Measurements from ENCODE around the gene NAT9. TPM values are rescaled to one million over a fixed set of nuclear protein-coding genes. Genes with fewer than 3 reads are reported as not detected.

NAT9 gene
- total and polyA plus RNA-seq, 2 experiments from 2014 or later, result 29.2 to 34.8 TPM

DNA sequence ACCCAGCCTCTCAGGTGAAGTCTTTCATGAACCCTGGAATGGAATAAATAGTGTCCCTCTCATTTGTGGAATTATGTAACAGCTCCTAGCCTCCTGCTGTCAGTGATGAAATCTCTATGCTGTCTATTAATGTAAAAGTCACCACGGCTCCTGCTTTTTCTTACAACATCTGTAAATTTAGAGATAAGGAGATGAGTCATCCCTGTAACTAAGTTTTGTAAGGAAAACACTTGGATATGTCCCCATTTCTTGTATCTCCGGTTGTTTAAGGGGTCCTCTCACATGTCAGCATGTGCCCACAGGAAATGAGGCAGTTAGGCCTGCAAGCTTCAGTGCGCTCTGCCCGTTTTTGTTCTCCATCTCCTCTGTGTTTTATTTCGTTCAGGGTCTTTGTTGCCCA, 2.8 kb upstream of the NAT9 start:
- no peaks in the 10 kb centered on the region for H3K36me3 ChIP-seq (replicated peaks; ENCODE audit: insufficient read depth, low read depth)
- whole genome bisulfite sequencing (ENCODE audit: low lambda C conversion rate, missing lambda C conversion rate), result 65% methylated on average over 5 of the region's 5 CpGs
- H3K4me1 ChIP-seq (ENCODE audit: insufficient read depth), result peaks cover 10% of the 10 kb centered on the region
- peaks cover 38% of the 10 kb centered on the region for H3K79me2 ChIP-seq
- H4K20me1 ChIP-seq (ENCODE audit: insufficient read depth, poor library complexity, severe bottlenecking), result no peaks in the 10 kb centered on the region
- no peak overlapping the region for H3K27ac ChIP-seq
- no peaks in the 10 kb centered on the region for H3K27me3 ChIP-seq
- no peaks in the 10 kb centered on the region for H3K9me3 ChIP-seq (ENCODE audit: low read depth)
- H3K4me2 ChIP-seq, result no peak overlapping the region
- no peaks in the 10 kb centered on the region for H3K9me2 ChIP-seq (replicated peaks; ENCODE audit: insufficient read depth)
- no peak for DNase-seq (ENCODE audit: low spot score)
- H3K4me3 ChIP-seq, result no peak overlapping the region
- no peak overlapping the region for H2AFZ ChIP-seq
- no peak for TF ChIP-seq EZH2 (IDR thresholded peaks at IDR 0.05; ENCODE audit: borderline replicate concordance)
- TF ChIP-seq, protein P1, sequence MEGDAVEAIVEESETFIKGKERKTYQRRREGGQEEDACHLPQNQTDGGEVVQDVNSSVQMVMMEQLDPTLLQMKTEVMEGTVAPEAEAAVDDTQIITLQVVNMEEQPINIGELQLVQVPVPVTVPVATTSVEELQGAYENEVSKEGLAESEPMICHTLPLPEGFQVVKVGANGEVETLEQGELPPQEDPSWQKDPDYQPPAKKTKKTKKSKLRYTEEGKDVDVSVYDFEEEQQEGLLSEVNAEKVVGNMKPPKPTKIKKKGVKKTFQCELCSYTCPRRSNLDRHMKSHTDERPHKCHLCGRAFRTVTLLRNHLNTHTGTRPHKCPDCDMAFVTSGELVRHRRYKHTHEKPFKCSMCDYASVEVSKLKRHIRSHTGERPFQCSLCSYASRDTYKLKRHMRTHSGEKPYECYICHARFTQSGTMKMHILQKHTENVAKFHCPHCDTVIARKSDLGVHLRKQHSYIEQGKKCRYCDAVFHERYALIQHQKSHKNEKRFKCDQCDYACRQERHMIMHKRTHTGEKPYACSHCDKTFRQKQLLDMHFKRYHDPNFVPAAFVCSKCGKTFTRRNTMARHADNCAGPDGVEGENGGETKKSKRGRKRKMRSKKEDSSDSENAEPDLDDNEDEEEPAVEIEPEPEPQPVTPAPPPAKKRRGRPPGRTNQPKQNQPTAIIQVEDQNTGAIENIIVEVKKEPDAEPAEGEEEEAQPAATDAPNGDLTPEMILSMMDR (IDR thresholded peaks at IDR 0.05; ENCODE audit: poor library complexity), result no peak
- no peak for TF ChIP-seq EZH2phosphoT487 (IDR thresholded peaks at IDR 0.05; ENCODE audit: low read depth, severe bottlenecking, unreplicated experiment)

DNA sequence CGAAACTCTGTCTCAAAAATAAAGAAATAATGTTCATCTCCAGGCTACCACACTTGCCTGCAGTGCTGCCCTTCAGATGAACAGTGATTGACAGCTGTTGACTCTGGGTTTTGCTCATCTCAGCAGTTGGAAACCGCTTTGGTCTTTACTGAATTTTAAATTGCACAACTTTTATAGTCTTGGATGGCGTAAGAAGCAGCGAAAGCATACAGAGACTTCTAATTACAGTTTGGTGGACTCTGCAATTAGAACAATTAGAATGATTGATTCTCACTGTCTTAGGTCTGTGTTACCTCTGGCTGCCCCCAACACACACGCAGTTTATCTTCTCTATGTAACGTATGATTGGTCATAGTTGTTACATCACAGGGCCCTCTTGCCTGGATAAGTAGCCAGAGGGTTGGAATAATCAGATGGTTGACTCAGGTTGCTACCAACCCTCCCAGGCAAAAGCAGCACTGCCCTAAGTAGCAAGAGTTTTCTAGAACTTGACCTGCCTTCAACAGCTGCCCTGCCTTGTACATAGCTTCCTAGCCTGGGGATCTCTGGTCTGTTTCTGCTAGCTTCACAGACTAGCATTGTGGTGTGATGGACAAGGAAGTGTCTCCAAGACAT, 1.9 kb upstream of the NAT9 start:
- 87% methylated on average over 6 of the region's 6 CpGs for WGBS (ENCODE audit: low lambda C conversion rate, missing lambda C conversion rate)
- no peak overlapping the region for H2AFZ ChIP-seq
- H3K27me3 ChIP-seq, result no peaks in the 10 kb centered on the region
- no peaks in the 10 kb centered on the region for H4K20me1 ChIP-seq (ENCODE audit: insufficient read depth, poor library complexity, severe bottlenecking)
- TF ChIP-seq, protein P1 (IDR thresholded peaks at IDR 0.05; ENCODE audit: poor library complexity), result no peak
- TF ChIP-seq EZH2phosphoT487 (IDR thresholded peaks at IDR 0.05; ENCODE audit: low read depth, severe bottlenecking, unreplicated experiment) (no peak), EZH2 (IDR thresholded peaks at IDR 0.05; ENCODE audit: borderline replicate concordance) (no peak)
- no peak for DNase-seq (ENCODE audit: low spot score)
- H3K79me2 ChIP-seq, result peaks cover 38% of the 10 kb centered on the region
- H3K4me1 ChIP-seq (ENCODE audit: insufficient read depth), result peaks cover 10% of the 10 kb centered on the region
- H3K9me2 ChIP-seq (replicated peaks; ENCODE audit: insufficient read depth), result no peaks in the 10 kb centered on the region
- H3K36me3 ChIP-seq (replicated peaks; ENCODE audit: insufficient read depth, low read depth), result no peaks in the 10 kb centered on the region
- H3K9me3 ChIP-seq (ENCODE audit: low read depth), result no peaks in the 10 kb centered on the region
- no peak overlapping the region for H3K4me3 ChIP-seq
- no peak overlapping the region for H3K27ac ChIP-seq
- H3K4me2 ChIP-seq, result peak overlapping the region; percentile 93

DNA sequence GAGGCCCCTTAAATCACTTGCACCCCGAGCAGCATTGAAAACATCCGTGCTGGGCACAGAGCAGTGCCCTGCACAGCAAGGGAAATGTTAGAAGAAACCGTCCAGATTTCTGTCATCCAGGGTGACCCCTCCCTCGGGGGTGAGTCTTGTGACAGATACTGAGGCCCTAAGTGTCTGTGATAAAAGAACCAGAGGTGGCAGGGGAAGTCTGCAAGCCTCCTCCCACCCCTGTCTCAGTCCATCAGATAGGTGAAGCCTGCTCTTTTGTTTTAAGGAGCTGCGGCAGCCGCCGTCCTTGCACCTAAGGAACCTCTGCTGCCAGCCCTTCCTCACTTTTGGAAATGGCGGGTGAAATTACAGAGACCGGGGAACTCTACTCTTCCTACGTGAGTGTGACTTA, 845 bp upstream of the NAT9 start:
- Histone ChIP-seq H3K9me2 (replicated peaks; ENCODE audit: insufficient read depth) (no peaks in the 10 kb centered on the region), H3K27ac (no peak overlapping the region), H3K27me3 (no peaks in the 10 kb centered on the region), H3K4me2 (peak overlapping the region; percentile 93), H3K4me1 (ENCODE audit: insufficient read depth) (peaks cover 10% of the 10 kb centered on the region), H3K4me3 (peak overlapping the region; percentile 40), H3K79me2 (peaks cover 38% of the 10 kb centered on the region), H4K20me1 (ENCODE audit: insufficient read depth, poor library complexity, severe bottlenecking) (no peaks in the 10 kb centered on the region), H3K9me3 (ENCODE audit: low read depth) (no peaks in the 10 kb centered on the region), H3K36me3 (replicated peaks; ENCODE audit: insufficient read depth, low read depth) (no peaks in the 10 kb centered on the region), H2AFZ (no peak overlapping the region)
- 31% methylated on average over 10 of the region's 10 CpGs for WGBS (ENCODE audit: low lambda C conversion rate, missing lambda C conversion rate)
- no peak for DNase-seq (ENCODE audit: low spot score)
- no peak for TF ChIP-seq EZH2phosphoT487 (IDR thresholded peaks at IDR 0.05; ENCODE audit: low read depth, severe bottlenecking, unreplicated experiment)
- TF ChIP-seq EZH2 (IDR thresholded peaks at IDR 0.05; ENCODE audit: borderline replicate concordance), result no peak
- TF ChIP-seq, protein P1 (IDR thresholded peaks at IDR 0.05; ENCODE audit: poor library complexity), result no peak
